Cardiac fibroblast (primary cell): ENCODE data around the gene HHATL.

Experiments
- DNase-seq, 2 donors: peaks; one replicate each; pipeline versions ENCODE4 v3.0.0 to v3.0.0-alpha.2; 2010; ENCODE audit warnings: low read depth in 2 of 2
- H3K4me3 ChIP-seq, 2 donors: replicated peaks in 1 of 2; 1 replicate in 1 of 2; 2 replicates in 1 of 2; pipeline ENCODE4 v1.5.1; 2011; ENCODE audit warnings: low read depth in 2 of 2, low read length in 2 of 2, mild to moderate bottlenecking in 2 of 2, moderate library complexity in 1 of 2
- CTCF ChIP-seq: IDR thresholded peaks from one replicate; pipeline ENCODE4 v1.5.1; 2011; ENCODE audit warnings: low read depth, mild to moderate bottlenecking, low read length, inconsistent platforms

The HHATL gene

GRCh38 chr3:42682301-42683070 is 20.1 kb downstream of the HHATL start:
- no peak overlapping the region for H3K4me3 ChIP-seq
- DNase-seq, result no peak
- TF ChIP-seq CTCF, result no peak

- no peak overlapping the region for H3K4me3 ChIP-seq
- no peak for DNase-seq
- no peak for TF ChIP-seq CTCF
Measured at GRCh38 chr3:42681361-42682038, 21.1 kb downstream of the HHATL start.

- TF ChIP-seq CTCF, result no peak
- DNase-seq, result no peak
Measured at GRCh38 chr3:42680806-42681205, 21.8 kb downstream of the HHATL start.

GRCh38 chr3:42680271-42680670 is 22.3 kb downstream of the HHATL start:
- H3K4me3 ChIP-seq, result no peak overlapping the region
- no peak for DNase-seq
- TF ChIP-seq CTCF, result no peak

More at GRCh38 chr3:42680806-42681205, 21.8 kb downstream of the HHATL start:
- no peak overlapping the region for H3K4me3 ChIP-seq

- no peak overlapping the region for H3K4me3 ChIP-seq
- no peak for TF ChIP-seq CTCF
Measured at GRCh38 chr3:42678447-42678846, 24.2 kb downstream of the HHATL start.

GRCh38 chr3:42675909-42676308 is 26.7 kb downstream of the HHATL start:
- DNase-seq, result no peak
- no peak for TF ChIP-seq CTCF
- no peak overlapping the region for H3K4me3 ChIP-seq

More at GRCh38 chr3:42678447-42678846, 24.2 kb downstream of the HHATL start:
- no peak for DNase-seq
